ENCODE data around the gene MPHOSPH9. TPM values are rescaled to one million over a fixed set of nuclear protein-coding genes. Genes with fewer than 3 reads are reported as not detected.

MPHOSPH9 gene
- total and polyA plus RNA-seq, 2 of the 13 experiments (the other 11 are each of a cell fraction or from before 2014, with no cell fraction given) = 20.3 to 63.4 TPM

GRCh38 chr12:123270214-123271000, 37.5 kb upstream of the MPHOSPH9 start (continued):
- TF ChIP-seq ETS1 (CRISPR knock-in tag; IDR thresholded peaks at IDR 0.05) = no peak
- 0 out of 2 replicates have a peak, but pooled peaks have one; percentile 16 for TF ChIP-seq SRY (CRISPR knock-in tag; IDR thresholded peaks at IDR 0.05)
- no peak for TF ChIP-seq SOX6 (IDR thresholded peaks at IDR 0.05)
- TF ChIP-seq SOX6 (CRISPR knock-in tag; IDR thresholded peaks at IDR 0.05) = peak; percentile 64
- TF ChIP-seq CEBPG (CRISPR knock-in tag; IDR thresholded peaks at IDR 0.05) = 0 out of 2 replicates have a peak, but pooled peaks have one; percentile 13
- peak; percentile 48 for TF ChIP-seq ETV5 (CRISPR knock-in tag; IDR thresholded peaks at IDR 0.05; ENCODE audit: borderline replicate concordance)
- peak; percentile 26; the same call in 1 of the 2 replicates for TF ChIP-seq SAP130 (CRISPR knock-in tag; IDR thresholded peaks at IDR 0.05; ENCODE audit: low read depth)
- peak; percentile 73; the same call in 1 of the 2 replicates for TF ChIP-seq KDM2A (CRISPR knock-in tag; IDR thresholded peaks at IDR 0.05; ENCODE audit: borderline replicate concordance, low read depth)
- TF ChIP-seq CC2D1A (CRISPR knock-in tag; IDR thresholded peaks at IDR 0.05) = no peak
- TF ChIP-seq GABPB1 (CRISPR knock-in tag; IDR thresholded peaks at IDR 0.05) = peak; percentile 33; the same call in 1 of the 2 replicates
- 0 out of 2 replicates have a peak, but pooled peaks have one; percentile 62 for TF ChIP-seq ZNF331 (CRISPR knock-in tag; IDR thresholded peaks at IDR 0.05)
- TF ChIP-seq GZF1 (CRISPR knock-in tag; IDR thresholded peaks at IDR 0.05) = no peak
- no peak for TF ChIP-seq ZSCAN5A (CRISPR knock-in tag; IDR thresholded peaks at IDR 0.05; ENCODE audit: borderline replicate concordance)
- peak; percentile 24; the same call in 1 of the 2 replicates for TF ChIP-seq PRDM10 (CRISPR knock-in tag; IDR thresholded peaks at IDR 0.05; ENCODE audit: low read depth)
- no peak for TF ChIP-seq U2AF1 (optimal IDR thresholded peaks at IDR 0.05; ENCODE audit: low read depth, low read length)
- TF ChIP-seq ZNF12 (CRISPR knock-in tag; IDR thresholded peaks at IDR 0.05) = peak; percentile 29; the same call in 1 of the 2 replicates
- no peak for TF ChIP-seq ZNF713 (CRISPR knock-in tag; IDR thresholded peaks at IDR 0.05)
- TF ChIP-seq PPARG (CRISPR knock-in tag; conservative IDR thresholded peaks at IDR 0.05) = peak; percentile 52; the same call in 1 of the 2 replicates
- 0 out of 2 replicates have a peak, but pooled peaks have one; percentile 16 for TF ChIP-seq ZNF547 (CRISPR knock-in tag; IDR thresholded peaks at IDR 0.05)
- no peak; the same call in 1 of the 2 replicates for TF ChIP-seq ZBTB26 (CRISPR knock-in tag; IDR thresholded peaks at IDR 0.05; ENCODE audit: borderline replicate concordance)
- TF ChIP-seq FOXA1 (IDR thresholded peaks at IDR 0.05) = no peak
- peak; percentile 74; the same call in 1 of the 2 replicates for TF ChIP-seq FOXA1 (CRISPR knock-in tag; IDR thresholded peaks at IDR 0.05)
- TF ChIP-seq FOXA3 (CRISPR knock-in tag; IDR thresholded peaks at IDR 0.05) = peak; percentile 65
- TF ChIP-seq BHLHE40 (IDR thresholded peaks at IDR 0.05; ENCODE audit: low read length) = no peak
